COLO829 (cell line): Measurements from ENCODE around the gene B3GALT4.
"Not testable (repeated sequence)": the region's sequence is repeated elsewhere in the genome, so short reads cannot be mapped to it uniquely, and the experiment has no call there.

ENCODE experiments used
- DNase-seq: peaks from one replicate; pipeline ENCODE4 v3.0.0; 2012; ENCODE audit warnings: low spot score

B3GALT4 gene

GRCh38 chr6:33272275-33273128 lies 4.4 kb upstream of the B3GALT4 start:
- DNase-seq = no peak

GRCh38 chr6:33273129-33273923 lies 3.6 kb upstream of the B3GALT4 start:
- DNase-seq = no peak

DNA sequence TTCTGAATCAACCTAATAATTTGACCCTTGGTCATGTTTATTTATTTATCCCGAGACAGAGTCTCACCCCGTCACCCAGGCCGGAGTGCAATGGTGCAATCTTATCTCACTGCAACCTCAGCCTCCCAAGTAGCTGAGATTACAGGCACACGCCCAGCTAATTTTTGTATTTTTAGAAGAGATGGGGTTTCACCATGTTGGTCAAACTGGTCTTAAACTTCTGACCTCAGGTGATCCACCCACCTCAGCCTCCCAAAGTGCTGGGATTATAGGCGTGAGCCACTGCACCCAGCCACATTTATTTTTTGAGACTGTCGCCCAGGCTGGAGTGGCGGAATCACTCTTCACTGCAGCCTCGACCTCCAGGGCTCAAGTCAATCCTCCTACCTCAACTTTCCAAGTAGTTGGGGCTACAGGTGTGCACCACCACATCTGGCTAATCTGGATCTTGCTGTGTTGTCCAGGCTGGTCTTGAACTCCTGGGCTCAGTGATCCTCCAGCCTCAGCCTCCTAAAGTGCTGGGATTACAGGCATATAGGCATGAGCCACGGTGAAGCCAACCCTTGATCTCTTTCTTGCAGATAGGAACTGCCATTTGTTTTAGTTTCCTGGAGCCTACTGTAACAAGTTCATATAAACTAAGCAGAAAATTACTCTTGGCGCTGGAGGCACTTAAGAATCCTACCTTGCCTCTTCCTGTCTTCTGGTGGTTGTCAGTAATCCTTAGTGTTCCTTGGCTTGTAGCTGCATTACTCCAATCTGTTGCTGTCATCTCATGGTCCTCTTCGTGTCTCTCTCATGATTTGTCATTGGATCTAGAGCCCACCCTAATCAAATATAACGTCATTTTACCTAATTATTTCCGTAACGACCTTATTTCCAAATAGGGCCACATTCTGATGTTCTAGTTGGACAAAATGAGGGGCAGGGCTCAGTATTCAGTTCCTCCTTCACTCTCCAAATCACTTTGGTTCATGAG lies 2.7 kb upstream of the B3GALT4 start:
- no peak for DNase-seq

DNA sequence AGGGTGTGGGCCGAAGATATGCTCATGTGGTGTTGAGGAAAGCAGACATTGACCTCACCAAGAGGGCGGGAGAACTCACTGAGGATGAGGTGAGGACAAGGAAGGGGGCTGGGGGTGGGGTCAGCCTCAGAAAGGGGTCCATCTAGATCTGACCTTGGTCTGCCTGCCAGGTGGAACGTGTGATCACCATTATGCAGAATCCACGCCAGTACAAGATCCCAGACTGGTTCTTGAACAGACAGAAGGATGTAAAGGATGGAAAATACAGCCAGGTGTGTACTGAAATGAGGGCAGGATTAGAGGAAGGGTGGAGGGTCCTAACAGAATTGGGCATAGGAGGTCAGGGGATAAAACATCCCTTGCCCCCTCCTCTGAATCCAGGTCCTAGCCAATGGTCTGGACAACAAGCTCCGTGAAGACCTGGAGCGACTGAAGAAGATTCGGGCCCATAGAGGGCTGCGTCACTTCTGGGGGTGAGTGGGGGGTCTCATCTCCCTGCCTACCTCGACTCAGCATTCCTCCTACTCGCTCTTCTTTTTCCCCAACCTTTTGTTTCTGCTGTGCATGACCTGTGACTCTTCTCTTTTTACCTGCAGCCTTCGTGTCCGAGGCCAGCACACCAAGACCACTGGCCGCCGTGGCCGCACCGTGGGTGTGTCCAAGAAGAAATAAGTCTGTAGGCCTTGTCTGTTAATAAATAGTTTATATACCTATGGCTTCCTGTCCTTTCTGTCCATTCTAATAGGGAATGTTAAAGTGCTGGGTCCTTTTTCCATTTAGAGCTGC lies 935 bp upstream of the B3GALT4 start:
- not testable (repeated sequence) for DNase-seq

- DNase-seq = no peak
Observed at GRCh38 chr6:33276581-33276863, 401 bp upstream of the B3GALT4 start.

DNA sequence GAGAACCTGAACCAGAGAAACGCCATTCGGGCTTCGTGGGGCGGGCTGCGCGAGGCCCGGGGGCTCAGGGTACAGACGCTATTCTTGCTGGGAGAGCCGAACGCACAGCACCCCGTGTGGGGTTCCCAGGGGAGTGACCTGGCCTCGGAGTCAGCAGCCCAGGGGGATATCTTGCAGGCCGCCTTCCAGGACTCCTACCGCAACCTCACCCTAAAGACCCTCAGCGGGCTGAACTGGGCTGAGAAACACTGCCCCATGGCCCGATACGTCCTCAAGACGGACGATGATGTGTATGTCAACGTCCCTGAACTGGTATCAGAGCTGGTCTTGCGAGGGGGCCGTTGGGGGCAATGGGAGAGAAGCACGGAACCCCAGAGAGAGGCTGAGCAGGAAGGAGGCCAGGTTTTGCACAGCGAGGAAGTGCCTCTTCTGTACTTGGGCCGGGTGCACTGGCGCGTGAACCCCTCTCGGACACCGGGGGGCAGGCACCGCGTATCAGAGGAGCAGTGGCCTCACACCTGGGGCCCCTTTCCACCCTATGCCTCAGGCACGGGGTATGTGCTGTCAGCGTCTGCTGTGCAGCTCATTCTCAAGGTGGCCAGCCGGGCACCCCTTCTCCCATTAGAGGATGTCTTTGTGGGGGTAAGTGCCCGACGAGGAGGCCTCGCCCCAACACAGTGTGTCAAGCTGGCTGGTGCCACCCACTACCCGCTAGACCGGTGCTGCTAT lies 904 bp downstream of the B3GALT4 start:
- no peak for DNase-seq

- no peak for DNase-seq
Observed at GRCh38 chr6:33278392-33278741, 1.4 kb downstream of the B3GALT4 start.

DNA sequence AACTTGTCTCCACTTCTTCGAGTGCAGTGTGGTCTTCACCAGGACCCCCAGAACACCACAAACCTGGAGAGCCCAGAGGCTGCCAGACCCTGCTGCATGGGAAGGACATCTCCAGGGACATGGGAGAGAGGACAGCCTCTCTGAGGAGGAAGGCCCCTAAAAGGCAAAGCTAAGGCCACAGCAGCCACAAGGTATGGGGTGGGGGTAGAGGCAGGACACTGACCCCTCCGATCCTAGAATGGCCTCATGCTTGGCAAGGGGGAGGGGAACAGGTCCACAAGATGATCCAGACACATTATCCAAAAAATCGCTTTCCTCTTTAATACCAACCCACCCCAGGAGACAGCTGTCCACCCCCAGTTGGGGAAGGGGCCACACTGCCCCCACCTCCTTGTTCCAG lies 1.9 kb downstream of the B3GALT4 start:
- DNase-seq = no peak

- DNase-seq = no peak
Observed at GRCh38 chr6:33279257-33279695, 2.4 kb downstream of the B3GALT4 start.

- DNase-seq = peak; percentile 48
Observed at GRCh38 chr6:33279971-33280511, 3.1 kb downstream of the B3GALT4 start.

- no peak for DNase-seq
Observed at GRCh38 chr6:33280539-33280938, 3.6 kb downstream of the B3GALT4 start.

GRCh38 chr6:33285214-33285613 lies 8.3 kb downstream of the B3GALT4 start:
- not testable (repeated sequence) for DNase-seq

DNA sequence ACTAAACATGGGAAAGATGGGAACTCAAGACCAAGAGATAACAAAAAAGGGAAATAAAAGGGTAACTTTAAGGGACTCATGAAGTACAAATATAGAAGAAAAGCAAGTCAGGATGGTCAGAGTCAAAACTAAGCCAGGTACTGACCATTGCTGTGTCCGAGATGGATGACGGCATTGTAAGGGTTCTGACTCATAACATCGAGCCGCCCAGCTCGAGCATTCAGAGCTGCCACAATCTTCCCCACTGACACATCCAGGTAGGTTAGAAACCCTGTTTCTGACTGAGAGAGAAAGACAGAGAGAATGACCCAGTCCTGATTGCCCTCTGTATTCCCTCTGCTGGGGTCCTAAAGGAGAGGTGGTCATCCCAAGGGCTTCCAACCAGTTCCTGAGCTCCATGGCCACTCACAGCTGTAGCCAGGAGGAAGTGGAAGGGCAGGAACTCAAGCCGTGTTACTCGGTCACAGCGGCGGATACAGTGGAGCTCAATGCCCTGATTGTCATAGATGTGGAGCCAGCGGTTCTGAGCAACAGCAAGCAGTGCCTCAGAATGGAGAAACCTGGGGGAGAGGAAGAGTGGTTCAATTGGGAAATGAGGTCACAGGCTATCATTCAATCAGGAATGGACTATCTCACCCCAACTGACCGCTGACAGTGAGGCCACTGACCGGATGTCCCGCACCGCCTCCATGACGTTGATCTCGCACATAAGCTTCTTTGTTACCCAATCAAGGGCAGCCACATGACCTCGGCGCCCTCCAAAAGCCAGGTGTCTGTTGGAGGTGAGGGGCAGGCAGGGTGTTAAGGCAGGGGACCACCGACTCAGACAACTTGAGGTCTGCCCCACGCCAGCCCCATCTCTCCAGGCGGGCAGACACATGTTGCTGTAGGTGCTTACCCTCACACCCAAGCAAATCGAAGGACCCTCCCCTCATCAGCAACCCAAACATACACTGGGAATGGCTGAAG lies 10.3 kb downstream of the B3GALT4 start:
- peak; percentile 73 for DNase-seq

- DNase-seq = no peak
Observed at GRCh38 chr6:33288141-33288920, 11.4 kb downstream of the B3GALT4 start.

DNA sequence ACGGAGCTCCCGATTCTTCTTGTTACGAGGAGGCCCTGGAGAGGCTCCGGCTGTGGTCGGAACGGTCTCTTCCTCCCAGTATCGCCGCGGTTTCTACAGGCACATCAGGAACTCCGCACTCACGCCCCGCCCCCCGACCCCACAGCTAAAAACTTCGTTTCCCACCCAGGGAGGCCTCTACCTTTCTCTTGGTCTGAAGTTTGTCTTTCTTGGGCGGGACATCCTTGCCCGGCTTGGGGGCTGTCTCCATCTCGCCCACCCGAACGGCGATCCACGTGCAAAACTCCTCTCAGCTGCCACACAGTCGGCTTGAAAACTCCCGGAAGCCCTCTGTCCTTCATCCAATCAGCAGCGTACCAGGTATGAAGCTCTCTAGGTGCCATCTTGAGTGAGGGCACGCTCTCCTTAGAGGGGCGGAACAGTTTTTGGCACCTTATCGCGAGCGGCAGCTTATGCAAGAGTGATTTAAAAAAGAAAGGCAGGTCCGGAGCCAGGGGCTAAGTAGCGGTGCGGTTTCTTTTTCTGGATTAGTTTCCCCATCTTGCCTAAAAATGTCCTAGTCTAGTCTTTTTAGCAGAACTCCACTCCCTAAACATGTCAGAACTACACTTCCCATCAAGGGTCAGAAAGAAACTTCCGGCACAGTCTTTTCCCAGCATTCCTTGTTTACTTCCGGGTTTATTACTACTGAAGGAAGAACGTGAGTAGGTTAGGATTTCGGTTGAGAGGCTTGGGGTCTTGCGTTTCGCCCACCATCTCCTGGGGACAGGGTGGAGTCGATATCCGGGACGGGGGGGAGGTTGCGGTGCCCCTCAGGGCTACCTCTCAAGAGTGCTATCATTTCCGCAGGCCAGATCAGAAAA lies 12.2 kb downstream of the B3GALT4 start, which contains the start of the genes PFDN6 and WDR46:
PFDN6 (plus strand) TSS at position 681 of the 863 bp plus-strand sequence. CDS start 256 bp downstream, outside the sequence.
WDR46 (minus strand) TSS at position 319 of the 863 bp plus-strand sequence; CDS start at position 250, 69 bp downstream.
- peak; percentile 99 for DNase-seq

- no peak for DNase-seq
Observed at GRCh38 chr6:33289784-33290315, 12.9 kb downstream of the B3GALT4 start.

DNA sequence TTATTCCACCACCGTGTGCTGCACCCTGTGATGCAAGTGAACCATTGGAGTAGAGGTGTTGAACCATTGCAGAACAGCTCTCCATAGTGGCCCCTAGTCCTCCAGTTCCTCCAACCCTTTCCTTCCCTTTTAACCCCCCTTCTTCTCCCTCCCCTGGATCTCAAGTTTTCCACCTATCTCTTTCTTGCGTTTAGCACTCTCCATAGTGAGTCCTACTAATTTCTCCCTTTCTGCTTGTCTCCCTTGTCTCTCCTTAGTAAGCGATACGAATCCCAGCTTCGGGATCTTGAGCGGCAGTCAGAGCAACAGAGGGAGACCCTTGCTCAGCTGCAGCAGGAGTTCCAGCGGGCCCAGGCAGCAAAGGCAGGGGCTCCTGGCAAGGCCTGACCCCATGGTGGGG lies 13.5 kb downstream of the B3GALT4 start:
- DNase-seq = no peak
